Hematopoietic multipotent progenitor cell treated with erythropoietin and hydrocortisone succinate and interleukin-3 and kit ligand, for 17 days (in vitro differentiated cells): Measurements from ENCODE around the gene UFD1.
A peak's percentile ranks its signal among the peaks of the same experiment; 100 is the strongest.

Experiments used
- DNase-seq: peaks from one replicate; pipeline ENCODE4 v3.0.0-alpha.2; 2015; ENCODE audit warnings: low spot score

The UFD1 gene

DNA sequence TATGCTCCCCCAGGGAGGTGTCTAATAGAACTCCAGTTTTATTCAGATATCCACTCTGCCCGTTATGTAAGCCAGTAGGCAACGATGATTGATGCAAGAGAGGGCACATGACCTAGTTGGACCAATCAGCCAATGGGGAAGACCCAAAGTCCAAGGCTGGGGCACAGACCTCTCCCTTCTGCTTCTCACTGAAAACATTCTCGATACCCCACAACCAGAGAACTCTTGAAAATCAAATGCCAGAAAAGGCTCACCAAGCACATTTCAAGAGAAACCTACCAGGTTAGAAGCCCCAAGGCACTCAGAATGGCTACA lies 54.9 kb downstream of the UFD1 start:
- no peak for DNase-seq

DNA sequence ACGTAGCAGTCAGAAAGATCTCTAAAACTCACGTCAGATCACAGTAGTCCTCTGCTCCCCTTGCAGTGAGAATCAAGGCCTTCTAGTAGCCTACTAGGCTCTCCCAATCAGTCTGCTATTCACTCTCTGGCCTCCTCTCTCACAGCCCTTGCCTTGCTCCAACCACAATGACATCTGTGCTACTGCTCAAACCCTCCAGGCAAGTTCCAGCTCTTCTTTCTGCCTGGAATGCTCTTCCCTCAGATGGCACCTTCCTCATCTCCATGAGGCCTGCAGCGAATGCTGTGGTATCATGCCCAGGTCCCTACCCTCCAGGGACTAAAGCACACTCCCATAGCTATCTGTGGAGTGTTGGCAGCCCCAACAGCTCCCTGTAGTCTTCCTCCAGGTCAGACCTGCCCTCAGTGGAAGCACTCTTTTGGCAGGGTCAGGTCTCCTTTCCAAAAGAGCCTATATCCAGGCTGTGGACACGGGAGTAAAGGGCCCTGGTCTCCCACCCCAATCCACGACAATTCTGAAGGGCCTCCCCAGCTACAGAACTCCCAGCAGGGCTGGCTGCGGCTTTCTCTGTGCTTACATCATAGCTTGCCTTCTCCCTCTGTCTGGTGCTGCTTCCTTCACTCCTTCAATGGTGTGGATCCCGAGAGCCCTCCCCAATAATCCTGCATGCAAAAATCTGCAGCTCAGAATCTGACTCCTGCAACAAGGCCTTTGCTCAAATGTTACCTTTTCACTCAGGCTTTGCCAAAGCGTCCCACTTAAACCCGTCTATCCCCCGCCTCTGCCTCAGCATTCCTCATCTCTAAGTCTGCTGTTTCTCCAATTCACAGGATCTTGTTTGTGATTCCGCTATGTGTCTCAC lies 56.3 kb downstream of the UFD1 start:
- DNase-seq, result no peak

DNA sequence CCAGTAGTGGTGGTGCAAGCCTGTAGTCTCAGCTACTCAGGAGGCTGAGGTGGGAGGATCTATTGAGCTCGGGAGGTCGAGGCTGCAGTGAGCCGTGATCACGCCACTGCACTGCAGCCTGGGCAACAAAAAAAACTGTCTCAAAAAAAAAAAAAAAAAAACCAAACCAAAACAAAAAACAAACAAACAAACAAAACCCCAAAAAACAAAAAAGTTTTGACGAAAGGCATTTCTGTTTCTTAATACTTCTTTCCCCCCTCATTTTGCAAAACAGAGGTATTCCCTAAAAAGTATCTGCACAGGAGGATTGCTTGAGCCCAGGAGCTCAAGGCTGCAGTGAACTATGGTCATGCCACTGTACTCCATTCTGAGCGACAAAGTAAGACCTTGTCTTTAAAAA lies 58.7 kb downstream of the UFD1 start:
- DNase-seq, result no peak

DNA sequence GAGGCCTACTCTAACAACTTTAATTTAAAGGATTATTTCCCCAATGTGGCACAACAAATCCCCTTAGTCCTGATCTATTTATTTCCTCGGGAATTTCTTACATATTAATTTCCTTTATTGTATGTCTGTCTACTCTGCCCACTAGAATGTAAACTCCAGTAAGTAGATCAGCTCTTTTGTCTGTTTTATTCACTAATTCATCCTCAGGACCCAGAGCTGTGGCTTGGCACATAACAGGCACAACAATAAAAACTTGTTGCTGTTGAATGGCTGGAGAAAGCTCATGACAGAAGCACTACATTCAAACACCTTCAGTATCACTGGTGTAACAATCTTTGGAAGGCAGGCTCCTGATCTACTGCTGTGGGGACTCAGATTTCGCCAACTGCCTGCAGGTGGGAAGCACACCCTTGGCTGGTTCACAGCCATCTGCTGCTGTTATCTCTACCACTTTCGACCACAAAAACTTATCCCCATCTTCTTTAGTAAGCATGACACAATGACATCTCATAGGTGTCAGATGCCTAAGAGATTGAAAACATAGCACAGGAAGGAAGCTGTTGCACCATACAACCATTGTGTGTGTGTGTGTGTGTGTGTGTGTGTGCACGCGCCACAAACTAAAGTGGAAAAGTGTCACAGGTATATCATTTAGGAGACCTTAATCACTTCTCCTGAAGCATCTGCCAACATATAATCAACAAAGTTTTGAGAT lies 59.4 kb downstream of the UFD1 start:
- peak; percentile 42 for DNase-seq

DNA sequence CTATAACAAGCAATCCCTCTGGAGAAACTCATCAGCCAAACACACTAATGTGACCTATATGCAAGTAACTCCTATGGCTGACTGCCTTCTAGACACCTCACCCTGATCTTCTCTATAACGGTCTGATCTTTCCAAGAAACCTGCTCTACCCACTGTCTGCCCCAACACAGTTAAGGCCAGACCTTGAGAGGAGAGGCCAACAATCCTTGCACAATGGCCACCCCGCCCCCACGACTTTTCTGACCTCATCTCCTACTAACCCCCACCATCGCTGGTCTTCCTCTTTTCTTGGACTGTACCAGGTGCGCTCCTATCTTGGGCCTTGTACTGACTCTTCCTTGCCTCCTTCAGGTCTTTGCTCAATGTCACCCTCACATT lies 59.9 kb downstream of the UFD1 start:
- DNase-seq, result no peak

DNA sequence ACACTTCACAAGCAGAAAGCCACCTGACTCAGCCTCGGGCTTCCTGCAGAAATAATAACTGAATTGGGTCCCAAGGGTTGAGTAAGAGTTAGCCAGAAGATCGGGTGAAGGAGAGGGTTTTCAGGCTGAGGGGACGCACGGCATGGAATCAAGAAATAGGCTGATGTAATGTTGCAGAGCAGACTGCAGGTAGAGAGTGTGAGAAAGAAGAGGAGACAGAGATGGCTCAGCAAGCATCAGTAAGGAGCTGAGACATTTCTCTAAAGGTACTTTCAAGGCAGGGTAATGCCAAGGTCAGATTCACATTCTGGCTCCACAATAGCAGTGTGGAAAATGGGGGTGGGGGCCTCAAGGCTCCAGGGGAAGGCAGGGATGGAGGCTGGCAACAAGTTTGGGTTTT lies 66.1 kb downstream of the UFD1 start:
- no peak for DNase-seq

DNA sequence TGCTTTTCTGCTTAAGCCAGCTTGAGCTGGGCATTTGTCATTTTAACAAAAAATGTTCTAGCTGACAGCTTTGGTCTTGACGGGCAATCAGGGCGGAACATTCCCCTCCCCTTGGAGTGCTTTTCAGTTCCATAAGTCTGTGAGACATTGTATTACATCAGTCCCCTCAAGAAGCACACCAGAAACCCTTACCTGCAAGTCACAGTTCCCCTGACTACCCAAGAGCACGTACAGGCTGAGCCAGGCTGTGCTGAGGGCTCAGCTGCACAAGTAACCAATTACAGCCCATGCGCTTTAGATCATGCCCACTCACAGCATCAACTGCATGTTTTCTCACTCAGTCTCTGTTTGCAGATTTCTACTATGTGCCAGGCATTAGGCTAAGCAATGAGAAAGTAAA lies 66.5 kb downstream of the UFD1 start:
- no peak for DNase-seq

DNA sequence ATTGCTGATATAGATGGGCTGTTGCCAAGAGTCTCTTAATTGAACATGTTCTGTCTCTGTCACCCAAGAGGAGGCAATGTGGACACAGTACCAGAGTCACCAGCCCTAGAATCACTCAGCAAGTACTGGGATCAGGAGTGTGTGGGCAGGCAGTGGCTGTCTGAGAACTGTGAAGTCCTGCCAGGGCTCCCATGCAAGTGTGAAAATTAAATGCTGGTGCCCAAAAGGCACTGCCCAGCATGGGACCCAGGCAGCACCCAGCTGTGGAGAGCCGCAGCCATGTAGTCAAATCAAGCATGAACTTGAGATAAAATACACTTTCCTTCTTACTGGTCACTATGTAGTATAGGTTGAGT lies 67.3 kb downstream of the UFD1 start:
- DNase-seq, result no peak

DNA sequence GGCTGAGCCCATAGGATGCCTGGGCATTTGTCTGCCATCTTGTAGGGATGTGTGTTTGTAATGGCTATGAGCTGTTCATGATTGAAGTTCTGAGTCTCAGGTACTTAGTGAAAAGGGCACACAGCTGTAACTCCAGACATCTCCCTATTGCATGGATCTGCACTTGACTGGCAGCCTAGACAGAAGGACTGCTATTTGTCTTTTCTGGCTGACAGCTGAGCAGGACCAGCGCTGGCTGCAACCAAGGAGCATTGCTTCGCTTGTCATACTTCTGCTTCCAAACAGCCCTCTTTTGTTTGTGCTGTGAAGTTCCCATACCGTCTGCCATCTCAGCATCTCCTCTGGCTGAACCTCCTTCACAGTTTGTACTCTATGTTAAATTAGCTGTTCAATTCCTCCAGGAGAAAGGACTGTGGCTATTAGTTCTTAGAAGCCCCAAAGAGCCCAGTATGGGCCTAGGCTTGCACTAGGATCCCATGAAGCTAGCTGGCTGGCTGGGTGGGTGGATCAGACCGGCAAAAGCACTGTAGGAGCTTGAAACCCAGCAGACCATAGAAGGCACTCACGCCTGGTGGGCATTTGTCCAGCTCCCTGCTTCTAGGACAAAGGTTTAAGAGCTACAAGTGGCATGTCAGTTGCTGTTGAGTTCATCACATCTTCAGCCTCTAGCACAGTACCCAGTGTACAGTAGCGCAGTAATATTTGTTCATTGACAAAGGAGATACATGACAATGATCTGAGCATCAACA lies 67.9 kb downstream of the UFD1 start:
- DNase-seq, result no peak

DNA sequence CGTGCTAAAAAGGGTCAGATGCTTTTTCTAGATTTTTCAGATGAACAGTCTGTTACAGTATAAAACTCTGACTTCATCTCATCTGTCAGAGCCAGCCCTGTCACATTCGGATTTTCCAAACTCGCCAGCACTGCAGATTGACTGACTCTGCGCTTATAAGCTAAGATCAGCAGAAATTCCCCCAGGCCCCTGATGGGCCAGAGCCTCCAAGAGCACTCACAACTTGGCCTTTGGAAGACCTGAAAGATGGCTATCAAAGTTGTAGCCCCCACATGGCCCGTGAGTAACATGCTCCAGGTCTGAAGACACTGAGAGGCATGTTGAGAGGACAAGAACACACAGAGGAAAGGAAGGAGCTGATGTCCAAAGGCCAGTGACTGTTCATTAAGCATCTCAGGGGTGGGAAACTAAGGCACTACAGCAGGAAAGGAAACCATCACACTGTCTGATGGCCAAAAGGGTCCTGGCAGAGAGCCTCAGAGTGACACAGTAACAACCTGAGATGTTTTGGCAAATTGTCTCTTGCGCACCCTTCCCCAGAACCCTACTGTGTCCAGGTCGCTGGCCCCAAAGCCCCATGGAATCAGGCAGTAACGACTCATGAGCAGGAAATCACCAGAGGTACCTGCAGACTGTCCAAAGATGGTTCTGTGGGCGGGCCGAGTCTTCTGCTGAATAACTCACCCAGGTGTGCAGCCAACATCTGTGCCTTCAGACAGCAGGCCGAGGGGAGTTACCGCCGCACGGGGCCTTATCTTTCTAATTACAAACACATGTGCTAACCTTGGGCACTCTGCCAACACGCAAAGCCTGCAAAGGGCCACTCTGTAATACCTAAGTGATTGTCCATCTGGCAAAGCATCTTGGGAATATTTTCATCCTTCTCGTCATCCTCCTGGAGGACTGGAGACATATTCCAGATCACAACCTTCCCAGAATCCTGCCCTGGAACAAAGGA lies 71.1 kb downstream of the UFD1 start:
- peak; percentile 83 for DNase-seq

DNA sequence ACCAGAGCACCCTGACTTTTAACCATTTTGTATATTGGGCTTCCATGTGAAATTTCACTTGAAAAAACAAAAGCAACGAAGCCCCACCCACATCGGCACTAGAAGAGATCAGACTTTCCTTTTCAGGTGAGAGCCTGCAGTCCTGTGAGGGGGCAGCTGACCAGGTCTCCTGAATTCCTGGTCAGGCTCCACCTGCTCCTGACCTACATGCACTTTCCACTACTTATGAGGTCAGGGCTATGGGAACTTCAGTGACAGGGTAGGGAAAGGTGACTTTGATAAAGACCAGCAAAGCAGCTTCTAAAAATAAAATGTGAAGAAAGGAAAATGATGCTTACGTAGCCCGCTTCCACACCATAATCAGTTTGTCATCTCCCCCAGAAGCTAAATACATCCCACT lies 72.1 kb downstream of the UFD1 start:
- DNase-seq, result no peak

DNA sequence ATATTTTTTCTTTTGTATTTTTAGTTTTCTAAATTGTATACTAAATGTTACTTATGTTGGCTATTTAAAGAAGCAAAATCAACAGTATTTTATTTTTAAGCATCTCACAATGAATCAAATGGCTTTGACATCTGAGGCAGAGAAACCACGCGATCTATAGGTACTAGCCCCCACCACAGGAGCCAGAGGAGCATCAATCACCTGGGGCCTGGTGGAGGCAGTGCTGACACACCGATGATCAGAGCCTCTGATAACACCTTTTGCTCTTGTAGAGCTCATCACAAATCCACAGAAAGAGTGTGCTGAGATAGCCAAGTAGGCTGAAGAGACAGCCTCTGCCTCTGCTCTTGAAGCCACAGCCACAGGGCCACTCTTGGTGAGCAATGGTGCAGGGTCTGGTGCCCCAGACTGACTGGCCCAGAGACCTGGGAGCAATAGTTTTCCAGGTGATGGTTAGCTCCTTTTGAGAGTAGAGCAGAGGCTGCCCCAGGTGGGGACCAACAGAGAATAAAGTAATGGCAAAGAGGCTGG lies 72.6 kb downstream of the UFD1 start:
- DNase-seq, result no peak

DNA sequence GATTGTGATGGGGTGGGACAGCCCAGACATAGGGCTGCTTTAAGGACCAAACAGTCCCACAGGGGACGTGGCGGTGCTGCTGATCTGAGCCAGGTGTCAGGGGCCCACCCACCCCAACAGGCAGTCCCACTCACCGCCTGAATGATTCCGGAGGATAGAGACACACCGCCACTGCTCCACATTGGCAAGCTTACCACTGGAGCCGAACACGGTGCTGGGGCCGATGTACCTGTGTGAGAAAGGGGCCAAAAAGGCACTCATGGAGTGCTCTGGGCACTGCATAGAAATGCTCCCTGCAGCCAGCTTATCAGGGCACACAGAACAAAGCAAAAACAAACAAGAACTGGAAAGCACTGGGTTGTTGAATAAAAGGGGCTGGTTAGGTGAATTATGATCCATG lies 73.3 kb downstream of the UFD1 start:
- no peak for DNase-seq

DNA sequence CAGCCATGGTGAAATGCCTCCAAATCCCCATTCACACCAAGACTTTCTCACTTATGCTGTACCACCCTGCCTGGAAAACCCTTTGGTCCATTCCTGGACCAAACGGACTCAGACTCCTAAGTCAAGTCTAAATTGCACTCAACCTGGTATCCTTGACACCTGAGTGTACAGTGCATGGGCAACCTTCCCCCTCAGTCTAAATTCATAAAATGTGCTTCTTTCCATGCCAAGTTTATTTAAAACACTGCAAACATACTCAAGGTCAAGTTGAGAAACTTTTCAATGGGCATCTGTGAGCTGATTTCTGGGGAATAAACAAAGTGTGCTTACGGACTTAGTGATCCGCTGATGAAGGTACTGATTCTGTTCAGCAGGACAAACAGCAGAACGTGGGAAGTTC lies 73.9 kb downstream of the UFD1 start:
- no peak for DNase-seq

DNA sequence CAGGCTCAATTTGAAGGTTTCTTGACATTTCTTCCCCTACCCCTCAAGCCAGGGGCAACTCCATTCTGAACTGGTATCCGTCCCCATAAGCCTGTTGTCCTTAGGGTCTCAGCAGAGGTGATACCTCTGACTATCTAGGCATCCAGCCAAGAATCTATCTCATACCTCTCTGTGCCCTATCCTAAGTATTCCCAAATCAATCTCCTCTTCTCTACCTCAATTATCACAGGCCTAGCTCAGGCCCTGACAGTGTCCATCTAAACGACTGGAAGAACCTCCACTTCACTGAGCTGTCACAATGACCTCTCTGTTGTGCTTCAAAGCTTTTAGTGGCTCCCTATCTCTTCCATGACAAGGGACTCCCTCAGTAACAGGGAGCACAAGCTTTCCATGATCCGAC lies 74.3 kb downstream of the UFD1 start:
- no peak for DNase-seq

DNA sequence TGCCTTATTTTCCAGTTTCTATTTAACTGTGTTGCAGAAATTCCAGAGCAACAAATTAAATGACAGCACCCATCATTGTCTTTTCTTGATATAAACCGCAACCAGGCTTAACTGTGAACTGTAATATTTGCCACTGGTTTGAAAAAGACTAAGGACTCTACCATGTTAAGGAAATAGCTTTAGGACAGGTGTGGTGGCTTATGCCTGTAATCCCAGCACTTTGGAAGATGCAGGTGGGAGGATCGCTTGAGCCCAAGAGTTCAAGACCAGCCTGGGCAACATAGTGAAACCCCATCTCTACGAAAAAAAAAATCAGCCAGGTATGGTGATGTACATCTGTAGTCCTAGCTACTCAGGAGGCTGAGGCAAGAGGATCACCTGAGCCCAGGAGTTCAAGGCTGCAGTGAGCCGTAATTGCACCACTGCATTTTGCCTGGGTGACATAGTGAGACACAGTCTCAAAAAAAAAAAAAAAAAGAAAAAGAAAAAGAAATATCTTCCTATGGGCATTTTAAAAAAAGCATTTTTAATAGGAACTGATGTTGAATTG lies 76.3 kb downstream of the UFD1 start:
- no peak for DNase-seq

DNA sequence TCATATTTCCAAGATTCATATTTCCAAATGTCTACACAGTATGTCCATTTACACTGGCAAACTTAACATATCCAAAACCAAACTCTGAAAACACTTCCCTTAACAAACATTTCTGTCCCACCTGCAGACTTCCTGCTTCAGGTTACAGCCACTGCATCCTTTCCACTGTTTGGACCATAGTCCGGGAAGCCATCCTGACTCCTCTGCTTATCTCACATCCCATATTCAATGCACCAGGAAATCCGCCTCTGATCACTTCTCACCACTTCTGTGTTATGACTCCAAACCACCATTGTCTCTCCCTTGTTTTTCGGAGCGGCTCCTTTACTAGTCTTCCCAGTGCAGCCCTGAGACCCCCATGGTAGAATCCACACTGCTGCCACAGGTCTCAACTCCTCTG lies 77.5 kb downstream of the UFD1 start:
- DNase-seq, result no peak

DNA sequence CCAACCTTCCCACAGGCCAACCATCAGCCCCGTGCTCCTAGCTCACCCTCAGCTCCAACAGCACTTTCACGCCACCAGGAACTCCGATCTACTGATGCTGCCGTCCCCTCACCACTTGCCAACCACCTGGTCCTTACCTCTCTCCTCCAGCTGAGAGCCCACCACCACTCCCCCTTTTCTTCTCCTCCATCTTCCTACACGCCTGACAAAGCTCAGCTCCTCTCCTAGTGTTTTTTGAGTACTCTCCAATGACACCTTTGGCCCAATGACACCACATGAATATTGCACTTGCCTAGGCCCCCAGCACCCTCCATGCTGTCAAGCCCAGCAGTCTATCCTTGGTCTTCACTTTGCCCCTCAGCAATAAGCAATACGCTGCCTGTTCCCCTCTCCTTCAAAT lies 78.1 kb downstream of the UFD1 start:
- DNase-seq, result no peak
